ENCODE measurements around the gene NCOA4. TPM values are rescaled to one million over a fixed set of nuclear protein-coding genes. Genes with fewer than 3 reads are reported as not detected.

Gene NCOA4
- total RNA-seq, 1 experiment from 2014 or later, result 69.4 TPM

GRCh38 chr10:46020344-46020657, 10.1 kb downstream of the NCOA4 start:
- ATAC-seq (no peak), DNase-seq (ENCODE audit: low spot score) (no peak)
- CTCF ChIA-PET, result interaction anchor here (0.7 to 1.8 kb wide), 3 partner anchors 8 to 209 kb away, joined by 3 to 9 read pairs (median 5); partner anchors contain the start of gene NCOA4
- Mint-ChIP-seq H3K9me3 (no peaks in the 10 kb centered on the region), H3K27me3 (ENCODE audit: low read depth) (no peaks in the 10 kb centered on the region), H3K4me3 (no peak overlapping the region), H3K27ac (no peak overlapping the region), H3K4me1 (peaks cover 38% of the 10 kb centered on the region), H3K36me3 (peaks cover 4% of the 10 kb centered on the region)
- POLR2A ChIA-PET, result no interaction called here
- TF ChIP-seq, protein P1, sequence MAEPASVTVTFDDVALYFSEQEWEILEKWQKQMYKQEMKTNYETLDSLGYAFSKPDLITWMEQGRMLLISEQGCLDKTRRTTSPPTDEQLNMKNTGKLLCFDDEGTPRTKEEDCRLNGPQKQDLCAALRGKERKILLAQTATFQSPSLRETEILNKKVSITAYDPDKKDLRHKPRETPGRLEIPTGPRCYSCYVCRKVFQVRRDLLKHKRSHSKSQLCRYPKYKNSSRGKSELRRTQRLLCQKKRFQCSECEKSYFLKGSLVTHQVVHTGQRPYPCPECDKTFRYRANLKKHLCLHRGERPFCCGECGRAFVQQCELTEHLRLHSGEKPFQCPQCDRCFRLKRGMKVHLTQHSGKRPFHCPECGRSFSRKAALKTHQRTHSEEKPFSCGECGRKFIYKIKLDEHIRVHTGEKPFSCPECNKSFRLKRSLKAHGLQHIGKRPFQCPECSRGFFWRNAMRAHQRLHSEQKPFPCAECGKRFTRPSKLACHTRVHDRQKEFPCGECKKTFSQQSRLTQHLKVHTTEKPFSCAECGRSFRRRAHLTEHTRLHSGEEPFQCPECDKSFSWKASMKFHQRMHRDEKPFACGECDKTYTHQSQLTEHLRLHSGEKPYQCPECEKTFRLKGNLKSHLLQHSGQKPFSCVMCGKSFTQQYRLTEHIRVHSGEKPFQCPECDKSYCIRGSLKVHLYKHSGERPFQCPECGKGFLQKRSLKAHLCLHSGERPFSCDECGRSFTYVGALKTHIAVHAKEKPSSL (CRISPR knock-in tag; conservative IDR thresholded peaks at IDR 0.05), result no peak
- TF ChIP-seq IRF2 (CRISPR knock-in tag; IDR thresholded peaks at IDR 0.05; ENCODE audit: borderline replicate concordance, low read depth) (no peak), ZNF263 (CRISPR knock-in tag; IDR thresholded peaks at IDR 0.05; ENCODE audit: low read depth) (no peak), SP1 (CRISPR knock-in tag; conservative IDR thresholded peaks at IDR 0.05) (no peak), ELF4 (CRISPR knock-in tag; IDR thresholded peaks at IDR 0.05; ENCODE audit: low read depth) (no peak), RORB (CRISPR knock-in tag; IDR thresholded peaks at IDR 0.05) (no peak)
- TF ChIP-seq, protein P2, sequence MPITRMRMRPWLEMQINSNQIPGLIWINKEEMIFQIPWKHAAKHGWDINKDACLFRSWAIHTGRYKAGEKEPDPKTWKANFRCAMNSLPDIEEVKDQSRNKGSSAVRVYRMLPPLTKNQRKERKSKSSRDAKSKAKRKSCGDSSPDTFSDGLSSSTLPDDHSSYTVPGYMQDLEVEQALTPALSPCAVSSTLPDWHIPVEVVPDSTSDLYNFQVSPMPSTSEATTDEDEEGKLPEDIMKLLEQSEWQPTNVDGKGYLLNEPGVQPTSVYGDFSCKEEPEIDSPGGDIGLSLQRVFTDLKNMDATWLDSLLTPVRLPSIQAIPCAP (CRISPR knock-in tag; IDR thresholded peaks at IDR 0.05), result no peak
- TF ChIP-seq, protein P3, sequence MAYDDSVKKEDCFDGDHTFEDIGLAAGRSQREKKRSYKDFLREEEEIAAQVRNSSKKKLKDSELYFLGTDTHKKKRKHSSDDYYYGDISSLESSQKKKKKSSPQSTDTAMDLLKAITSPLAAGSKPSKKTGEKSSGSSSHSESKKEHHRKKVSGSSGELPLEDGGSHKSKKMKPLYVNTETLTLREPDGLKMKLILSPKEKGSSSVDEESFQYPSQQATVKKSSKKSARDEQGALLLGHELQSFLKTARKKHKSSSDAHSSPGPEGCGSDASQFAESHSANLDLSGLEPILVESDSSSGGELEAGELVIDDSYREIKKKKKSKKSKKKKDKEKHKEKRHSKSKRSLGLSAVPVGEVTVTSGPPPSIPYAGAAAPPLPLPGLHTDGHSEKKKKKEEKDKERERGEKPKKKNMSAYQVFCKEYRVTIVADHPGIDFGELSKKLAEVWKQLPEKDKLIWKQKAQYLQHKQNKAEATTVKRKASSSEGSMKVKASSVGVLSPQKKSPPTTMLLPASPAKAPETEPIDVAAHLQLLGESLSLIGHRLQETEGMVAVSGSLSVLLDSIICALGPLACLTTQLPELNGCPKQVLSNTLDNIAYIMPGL (CRISPR knock-in tag; IDR thresholded peaks at IDR 0.05), result no peak

DNA sequence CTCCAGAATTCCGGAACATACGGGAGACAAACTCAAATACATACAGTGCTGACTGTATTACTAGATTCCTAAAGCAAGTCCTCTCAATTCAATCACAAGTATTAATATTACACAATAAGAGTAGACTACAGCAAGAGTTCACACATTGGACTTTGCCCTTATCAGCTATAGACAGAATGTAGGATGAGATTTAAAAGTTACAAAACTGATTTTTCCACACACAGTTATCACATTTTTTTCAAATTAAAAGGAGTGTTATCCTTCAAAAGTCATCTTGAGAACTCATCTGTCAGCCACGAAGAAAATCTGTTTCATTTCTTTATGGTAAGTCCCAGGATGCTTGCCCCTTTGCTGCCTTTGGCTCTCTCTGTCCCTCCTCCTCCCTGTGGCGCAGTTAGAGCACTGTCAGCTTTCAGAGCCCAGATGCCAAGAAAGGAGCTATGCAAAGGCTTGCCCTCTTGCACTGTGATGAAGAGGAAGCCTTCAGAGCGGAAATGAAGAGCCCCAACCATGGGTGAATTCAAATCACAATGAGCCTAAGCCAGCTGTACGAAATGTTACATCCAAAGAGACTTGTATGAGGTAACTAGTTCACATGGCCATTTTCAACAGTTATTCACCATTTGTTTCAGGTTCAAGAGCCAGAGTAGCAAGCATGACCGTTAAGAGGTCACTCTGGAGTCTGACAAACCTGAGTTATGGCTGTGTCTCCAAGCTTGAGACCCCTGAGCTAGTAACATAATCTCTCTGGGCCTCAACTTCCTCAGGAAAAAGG, 10.7 kb downstream of the NCOA4 start:
- DNase-seq (ENCODE audit: low spot score) (no peak), ATAC-seq (no peak; the same call in 1 of the 2 replicates)
- no peaks in the 10 kb centered on the region for H3K9me3 Mint-ChIP-seq
- peaks cover 7% of the 10 kb centered on the region for H3K36me3 Mint-ChIP-seq
- H3K4me1 Mint-ChIP-seq, result peaks cover 38% of the 10 kb centered on the region
- ChIA-PET POLR2A (no interaction called here), CTCF (interaction anchor here (0.7 to 1.8 kb wide), 3 partner anchors 9 to 209 kb away, joined by 3 to 9 read pairs (median 5); partner anchors contain the start of gene NCOA4)
- H3K4me3 Mint-ChIP-seq, result no peak overlapping the region
- no peaks in the 10 kb centered on the region for H3K27me3 Mint-ChIP-seq (ENCODE audit: low read depth)
- H3K27ac Mint-ChIP-seq, result no peak overlapping the region
- TF ChIP-seq TP53 (CRISPR knock-in tag; IDR thresholded peaks at IDR 0.05), result no peak
- TF ChIP-seq NR3C1 (CRISPR knock-in tag; conservative IDR thresholded peaks at IDR 0.05; ENCODE audit: low read depth), result no peak
- TF ChIP-seq E2F1 (CRISPR knock-in tag; IDR thresholded peaks at IDR 0.05), result no peak
- TF ChIP-seq MAX (CRISPR knock-in tag; IDR thresholded peaks at IDR 0.05), result no peak
- TF ChIP-seq, protein P4, sequence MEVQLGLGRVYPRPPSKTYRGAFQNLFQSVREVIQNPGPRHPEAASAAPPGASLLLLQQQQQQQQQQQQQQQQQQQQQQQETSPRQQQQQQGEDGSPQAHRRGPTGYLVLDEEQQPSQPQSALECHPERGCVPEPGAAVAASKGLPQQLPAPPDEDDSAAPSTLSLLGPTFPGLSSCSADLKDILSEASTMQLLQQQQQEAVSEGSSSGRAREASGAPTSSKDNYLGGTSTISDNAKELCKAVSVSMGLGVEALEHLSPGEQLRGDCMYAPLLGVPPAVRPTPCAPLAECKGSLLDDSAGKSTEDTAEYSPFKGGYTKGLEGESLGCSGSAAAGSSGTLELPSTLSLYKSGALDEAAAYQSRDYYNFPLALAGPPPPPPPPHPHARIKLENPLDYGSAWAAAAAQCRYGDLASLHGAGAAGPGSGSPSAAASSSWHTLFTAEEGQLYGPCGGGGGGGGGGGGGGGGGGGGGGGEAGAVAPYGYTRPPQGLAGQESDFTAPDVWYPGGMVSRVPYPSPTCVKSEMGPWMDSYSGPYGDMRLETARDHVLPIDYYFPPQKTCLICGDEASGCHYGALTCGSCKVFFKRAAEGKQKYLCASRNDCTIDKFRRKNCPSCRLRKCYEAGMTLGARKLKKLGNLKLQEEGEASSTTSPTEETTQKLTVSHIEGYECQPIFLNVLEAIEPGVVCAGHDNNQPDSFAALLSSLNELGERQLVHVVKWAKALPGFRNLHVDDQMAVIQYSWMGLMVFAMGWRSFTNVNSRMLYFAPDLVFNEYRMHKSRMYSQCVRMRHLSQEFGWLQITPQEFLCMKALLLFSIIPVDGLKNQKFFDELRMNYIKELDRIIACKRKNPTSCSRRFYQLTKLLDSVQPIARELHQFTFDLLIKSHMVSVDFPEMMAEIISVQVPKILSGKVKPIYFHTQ (CRISPR knock-in tag; IDR thresholded peaks at IDR 0.05), result no peak
- no peak for TF ChIP-seq FOXK1 (CRISPR knock-in tag; IDR thresholded peaks at IDR 0.05)
- no peak for TF ChIP-seq NFE2L1 (CRISPR knock-in tag; IDR thresholded peaks at IDR 0.05)
- no peak for TF ChIP-seq RORB (CRISPR knock-in tag; IDR thresholded peaks at IDR 0.05)
- TF ChIP-seq, protein P5, sequence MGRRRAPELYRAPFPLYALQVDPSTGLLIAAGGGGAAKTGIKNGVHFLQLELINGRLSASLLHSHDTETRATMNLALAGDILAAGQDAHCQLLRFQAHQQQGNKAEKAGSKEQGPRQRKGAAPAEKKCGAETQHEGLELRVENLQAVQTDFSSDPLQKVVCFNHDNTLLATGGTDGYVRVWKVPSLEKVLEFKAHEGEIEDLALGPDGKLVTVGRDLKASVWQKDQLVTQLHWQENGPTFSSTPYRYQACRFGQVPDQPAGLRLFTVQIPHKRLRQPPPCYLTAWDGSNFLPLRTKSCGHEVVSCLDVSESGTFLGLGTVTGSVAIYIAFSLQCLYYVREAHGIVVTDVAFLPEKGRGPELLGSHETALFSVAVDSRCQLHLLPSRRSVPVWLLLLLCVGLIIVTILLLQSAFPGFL (CRISPR knock-in tag; IDR thresholded peaks at IDR 0.05; ENCODE audit: borderline replicate concordance), result no peak
- no peak for TF ChIP-seq OVOL2 (CRISPR knock-in tag; IDR thresholded peaks at IDR 0.05; ENCODE audit: borderline replicate concordance)
- TF ChIP-seq SOX15 (CRISPR knock-in tag; IDR thresholded peaks at IDR 0.05), result no peak
- TF ChIP-seq ZNF281 (CRISPR knock-in tag; IDR thresholded peaks at IDR 0.05), result no peak
- TF ChIP-seq GTF2I (CRISPR knock-in tag; conservative IDR thresholded peaks at IDR 0.05), result no peak
- TF ChIP-seq ZNF671 (CRISPR knock-in tag; IDR thresholded peaks at IDR 0.05), result no peak

Data from WTC11 (cell line).